ENCODE results near the gene TRAF2.

TRAF2 gene

DNA sequence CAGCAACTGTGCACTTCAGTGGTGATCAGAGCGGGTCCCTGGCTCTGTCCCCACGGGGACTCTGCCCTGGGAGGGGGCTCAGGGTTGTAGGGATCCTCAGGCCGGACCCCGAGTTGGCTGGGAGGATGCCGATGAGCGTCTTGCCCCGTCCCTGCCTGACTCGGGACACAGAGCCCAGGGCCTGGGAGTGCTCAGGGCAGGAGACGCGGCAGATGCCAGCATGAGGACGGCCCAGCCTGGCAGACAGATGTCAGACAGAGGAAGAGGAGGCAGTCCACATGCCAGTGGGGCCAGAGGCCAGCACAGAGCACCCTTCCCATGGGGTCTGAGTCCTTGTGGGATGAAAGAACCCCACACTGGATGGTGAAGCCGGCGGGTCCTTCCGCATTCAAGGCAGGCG is 77.0 kb downstream of the TRAF2 start:
- no peaks in the 10 kb centered on the region for H3K36me3 ChIP-seq (ENCODE audit: control insufficient read depth in 4 of 4, insufficient read depth in 4 of 4, low read length in 3 of 4)
- peaks cover 0 to 2% (median 0%) of the 10 kb centered on the region in 5 experiments for H3K27me3 ChIP-seq (replicated peaks in 2 of 5; ENCODE audit: control insufficient read depth in 4 of 5, insufficient read depth in 5 of 5, low read length in 4 of 5)
- no peak overlapping the region for H3K27ac ChIP-seq (ENCODE audit: insufficient read depth in 1 of 2, low read depth in 1 of 2, low read length in 2 of 2, poor library complexity in 1 of 2, severe bottlenecking in 2 of 2)
- CTCF ChIA-PET: interaction anchor here (1.7 kb wide), 1 partner anchor 12 kb away, joined by 3 read pairs; no protein-coding TSS in a partner anchor
- H3K9me3 ChIP-seq (ENCODE audit: control extremely low read depth in 1 of 5, control insufficient read depth in 4 of 5, insufficient read depth in 2 of 5, low read depth in 1 of 5, low read length in 4 of 5): no peaks in the 10 kb centered on the region
- no peak overlapping the region for H3K4me3 ChIP-seq (ENCODE audit: control insufficient read depth in 1 of 7, extremely low read depth in 1 of 7, insufficient read depth in 4 of 7, low read depth in 2 of 7, low read length in 6 of 7)
- peaks cover 0 to 6% (median 5%) of the 10 kb centered on the region in 4 experiments for H3K4me1 ChIP-seq (ENCODE audit: control extremely low read depth in 1 of 4, control insufficient read depth in 4 of 4, insufficient read depth in 4 of 4, low read length in 3 of 4)
- POLR2A ChIA-PET: no interaction called here
- DNase-seq: no peak
- WGBS (ENCODE audit: insufficient coverage): 96% methylated on average over 14 of the region's 15 CpGs

DNA sequence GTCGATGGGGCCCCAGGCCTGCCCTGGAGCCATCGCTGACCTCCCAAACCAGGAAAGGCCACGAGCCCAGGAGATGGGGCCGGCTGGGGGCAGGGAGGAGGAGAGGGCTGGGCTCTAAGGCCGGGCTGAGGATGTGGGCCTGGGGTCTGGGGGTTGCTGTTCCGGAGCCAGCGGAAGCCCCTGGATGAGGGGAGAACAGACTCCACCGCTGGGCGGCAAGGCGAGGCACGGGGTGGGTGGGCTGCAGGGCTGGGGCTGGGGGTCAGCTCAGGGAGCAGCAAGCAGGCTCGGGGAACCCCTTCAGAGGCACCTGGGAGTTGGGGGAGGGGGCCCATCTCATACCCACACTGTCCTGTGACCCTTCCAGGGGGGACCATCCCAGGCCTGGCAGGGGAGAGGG is 77.4 kb downstream of the TRAF2 start:
- H3K36me3 ChIP-seq (ENCODE audit: control insufficient read depth in 4 of 4, insufficient read depth in 4 of 4, low read length in 3 of 4): no peaks in the 10 kb centered on the region
- H3K27ac ChIP-seq (ENCODE audit: insufficient read depth in 1 of 2, low read depth in 1 of 2, low read length in 2 of 2, poor library complexity in 1 of 2, severe bottlenecking in 2 of 2): no peak overlapping the region
- no peaks in the 10 kb centered on the region for H3K9me3 ChIP-seq (ENCODE audit: control extremely low read depth in 1 of 5, control insufficient read depth in 4 of 5, insufficient read depth in 2 of 5, low read depth in 1 of 5, low read length in 4 of 5)
- CTCF ChIA-PET: no interaction called here
- H3K27me3 ChIP-seq (replicated peaks in 2 of 5; ENCODE audit: control insufficient read depth in 4 of 5, insufficient read depth in 5 of 5, low read length in 4 of 5): peaks cover 0 to 2% (median 0%) of the 10 kb centered on the region in 5 experiments
- POLR2A ChIA-PET: no interaction called here
- peaks cover 0 to 6% (median 5%) of the 10 kb centered on the region in 4 experiments for H3K4me1 ChIP-seq (ENCODE audit: control extremely low read depth in 1 of 4, control insufficient read depth in 4 of 4, insufficient read depth in 4 of 4, low read length in 3 of 4)
- 71% methylated on average over 1 of the region's 12 CpGs for WGBS (ENCODE audit: insufficient coverage)
- DNase-seq: no peak
- no peak overlapping the region for H3K4me3 ChIP-seq (ENCODE audit: control insufficient read depth in 1 of 7, extremely low read depth in 1 of 7, insufficient read depth in 4 of 7, low read depth in 2 of 7, low read length in 6 of 7)

DNA sequence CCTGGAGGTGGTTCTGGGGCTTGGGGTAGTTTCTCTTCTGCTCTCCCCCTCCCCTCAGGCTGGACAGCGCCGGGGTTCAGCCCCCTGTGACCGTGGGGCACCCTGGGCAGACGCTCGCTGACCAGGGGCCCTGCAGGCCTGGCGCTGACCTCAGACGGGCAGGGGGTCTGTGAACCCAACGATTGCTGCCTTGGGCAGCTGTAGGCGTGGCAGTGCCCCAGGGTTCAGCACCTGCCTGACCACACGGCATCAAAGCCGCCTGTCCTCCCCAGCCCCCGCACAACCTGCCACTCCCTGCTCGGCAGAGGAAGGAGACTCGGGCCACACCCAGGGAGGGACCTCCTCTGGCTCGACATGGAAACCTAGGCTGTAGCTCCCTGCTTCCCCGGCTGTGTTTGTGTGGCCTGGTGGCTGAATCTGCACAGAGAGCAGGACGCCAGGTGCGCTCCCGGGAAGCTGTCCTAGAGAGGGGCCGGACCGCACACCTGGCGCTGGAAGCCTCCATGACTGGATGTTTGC is 77.9 kb downstream of the TRAF2 start:
- 85% methylated on average over 20 of the region's 22 CpGs for whole genome bisulfite sequencing (ENCODE audit: insufficient coverage)
- ChIA-PET CTCF (interaction anchor here (0.6 to 3.4 kb wide), 2 partner anchors 11 to 142 kb away, joined by 3 to 10 read pairs; no protein-coding TSS in a partner anchor), POLR2A (no interaction called here)
- Histone ChIP-seq H3K4me3 (ENCODE audit: control insufficient read depth in 1 of 7, extremely low read depth in 1 of 7, insufficient read depth in 4 of 7, low read depth in 2 of 7, low read length in 6 of 7) (no peak overlapping the region), H3K27ac (ENCODE audit: insufficient read depth in 1 of 2, low read depth in 1 of 2, low read length in 2 of 2, poor library complexity in 1 of 2, severe bottlenecking in 2 of 2) (no peak overlapping the region), H3K36me3 (ENCODE audit: control insufficient read depth in 4 of 4, insufficient read depth in 4 of 4, low read length in 3 of 4) (no peaks in the 10 kb centered on the region), H3K9me3 (ENCODE audit: control extremely low read depth in 1 of 5, control insufficient read depth in 4 of 5, insufficient read depth in 2 of 5, low read depth in 1 of 5, low read length in 4 of 5) (no peaks in the 10 kb centered on the region), H3K4me1 (ENCODE audit: control extremely low read depth in 1 of 4, control insufficient read depth in 4 of 4, insufficient read depth in 4 of 4, low read length in 3 of 4) (peaks cover 0 to 6% (median 5%) of the 10 kb centered on the region in 4 experiments), H3K27me3 (replicated peaks in 2 of 5; ENCODE audit: control insufficient read depth in 4 of 5, insufficient read depth in 5 of 5, low read length in 4 of 5) (peaks cover 0 to 2% (median 0%) of the 10 kb centered on the region in 5 experiments)
- DNase-seq: no peak

DNA sequence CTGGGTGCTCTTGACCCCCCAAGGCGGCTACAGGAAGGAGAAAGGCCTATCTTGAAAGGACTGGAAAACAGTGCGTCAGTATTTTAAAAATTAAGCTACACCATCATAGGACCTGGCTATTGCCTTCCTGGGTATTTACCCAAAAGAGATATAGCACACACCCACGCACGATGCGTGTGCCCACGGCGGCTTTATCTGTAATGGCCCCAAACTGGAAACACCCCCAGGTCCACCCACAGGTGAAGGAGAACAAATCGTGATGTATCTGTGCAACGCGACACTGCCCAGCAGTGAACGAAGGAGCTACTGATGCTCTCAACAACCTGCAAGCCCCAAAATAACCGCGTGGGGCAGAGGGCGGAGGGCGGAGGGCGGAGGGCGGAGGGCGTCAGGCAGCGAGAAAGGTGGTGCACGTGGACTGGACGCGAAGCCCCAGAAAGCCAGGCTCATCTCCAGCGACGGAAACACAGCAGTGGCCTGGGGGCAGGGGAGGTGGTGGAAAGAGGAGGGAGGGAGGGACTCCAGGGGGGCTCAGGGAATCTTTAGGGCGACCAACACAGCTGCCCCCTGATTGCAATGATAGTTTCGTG is 78.6 kb downstream of the TRAF2 start:
- Histone ChIP-seq H3K4me1 (ENCODE audit: control extremely low read depth in 1 of 4, control insufficient read depth in 4 of 4, insufficient read depth in 4 of 4, low read length in 3 of 4) (peaks cover 0 to 6% (median 5%) of the 10 kb centered on the region in 4 experiments), H3K9me3 (ENCODE audit: control extremely low read depth in 1 of 5, control insufficient read depth in 4 of 5, insufficient read depth in 2 of 5, low read depth in 1 of 5, low read length in 4 of 5) (no peaks in the 10 kb centered on the region), H3K27me3 (replicated peaks in 2 of 5; ENCODE audit: control insufficient read depth in 4 of 5, insufficient read depth in 5 of 5, low read length in 4 of 5) (peaks cover 0 to 2% (median 0%) of the 10 kb centered on the region in 5 experiments), H3K27ac (ENCODE audit: insufficient read depth in 1 of 2, low read depth in 1 of 2, low read length in 2 of 2, poor library complexity in 1 of 2, severe bottlenecking in 2 of 2) (no peak overlapping the region), H3K36me3 (ENCODE audit: control insufficient read depth in 4 of 4, insufficient read depth in 4 of 4, low read length in 3 of 4) (no peaks in the 10 kb centered on the region), H3K4me3 (ENCODE audit: control insufficient read depth in 1 of 7, extremely low read depth in 1 of 7, insufficient read depth in 4 of 7, low read depth in 2 of 7, low read length in 6 of 7) (no peak overlapping the region)
- ChIA-PET POLR2A (no interaction called here), CTCF (interaction anchor here (0.6 to 3.4 kb wide), 3 partner anchors 11 to 142 kb away, joined by 3 to 10 read pairs (median 4); no protein-coding TSS in a partner anchor)
- WGBS (ENCODE audit: insufficient coverage): 91% methylated on average over 25 of the region's 26 CpGs
- no peak for DNase-seq

DNA sequence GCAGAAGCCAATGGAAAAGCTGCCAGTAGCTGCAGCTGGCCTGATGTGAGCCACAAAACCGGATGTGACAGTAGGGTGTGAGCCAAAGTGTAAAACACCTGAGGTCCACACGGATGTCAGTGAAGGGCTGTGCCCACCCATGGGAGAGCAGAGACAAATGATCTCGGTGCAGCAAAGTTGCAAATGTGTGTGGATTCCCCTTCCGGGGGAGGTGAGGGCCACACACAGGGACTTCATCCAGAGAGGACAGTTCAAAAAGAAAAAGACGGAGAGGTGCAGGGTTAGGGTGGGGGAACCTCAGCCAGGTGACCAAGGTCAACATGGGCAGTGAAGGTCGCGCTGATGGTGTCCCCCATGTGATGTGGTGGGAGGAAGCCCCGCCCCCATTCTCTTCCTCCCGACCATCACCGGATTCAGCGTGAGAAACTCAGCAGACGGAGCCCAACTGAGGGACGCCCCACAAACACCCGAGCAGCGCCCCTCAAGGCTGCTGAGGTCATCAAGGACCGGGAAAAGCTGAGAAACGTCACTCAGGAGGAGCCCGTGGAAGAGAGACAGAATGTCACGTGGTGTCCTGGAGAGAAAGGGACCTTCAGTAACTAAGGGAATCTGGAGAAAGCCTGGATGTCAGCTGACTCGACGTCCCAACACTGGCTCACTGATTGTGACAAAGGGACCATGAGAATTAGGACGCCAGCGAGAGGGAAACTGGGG is 79.6 kb downstream of the TRAF2 start:
- H3K36me3 ChIP-seq (ENCODE audit: control insufficient read depth in 4 of 4, insufficient read depth in 4 of 4, low read length in 3 of 4): no peaks in the 10 kb centered on the region
- ChIA-PET POLR2A (no interaction called here), CTCF (interaction anchor here (1.4 to 3.4 kb wide), 2 partner anchors 10 to 60 kb away, joined by 4 to 10 read pairs; no protein-coding TSS in a partner anchor)
- no peaks in the 10 kb centered on the region for H3K9me3 ChIP-seq (ENCODE audit: control extremely low read depth in 1 of 5, control insufficient read depth in 4 of 5, insufficient read depth in 2 of 5, low read depth in 1 of 5, low read length in 4 of 5)
- H3K4me1 ChIP-seq (ENCODE audit: control extremely low read depth in 1 of 4, control insufficient read depth in 4 of 4, insufficient read depth in 4 of 4, low read length in 3 of 4): peaks cover 0 to 8% (median 7%) of the 10 kb centered on the region in 4 experiments
- H3K4me3 ChIP-seq (ENCODE audit: control insufficient read depth in 1 of 7, extremely low read depth in 1 of 7, insufficient read depth in 4 of 7, low read depth in 2 of 7, low read length in 6 of 7): peak overlapping the region in 2 of 7 experiments; percentile 30 to 48
- H3K27me3 ChIP-seq (replicated peaks in 2 of 5; ENCODE audit: control insufficient read depth in 4 of 5, insufficient read depth in 5 of 5, low read length in 4 of 5): peaks cover 0 to 2% (median 0%) of the 10 kb centered on the region in 5 experiments
- WGBS (ENCODE audit: insufficient coverage): 32% methylated on average over 20 of the region's 23 CpGs
- H3K27ac ChIP-seq (ENCODE audit: insufficient read depth in 1 of 2, low read depth in 1 of 2, low read length in 2 of 2, poor library complexity in 1 of 2, severe bottlenecking in 2 of 2): no peak overlapping the region
- DNase-seq: peak in 1 of 3 donors; percentile 23

DNA sequence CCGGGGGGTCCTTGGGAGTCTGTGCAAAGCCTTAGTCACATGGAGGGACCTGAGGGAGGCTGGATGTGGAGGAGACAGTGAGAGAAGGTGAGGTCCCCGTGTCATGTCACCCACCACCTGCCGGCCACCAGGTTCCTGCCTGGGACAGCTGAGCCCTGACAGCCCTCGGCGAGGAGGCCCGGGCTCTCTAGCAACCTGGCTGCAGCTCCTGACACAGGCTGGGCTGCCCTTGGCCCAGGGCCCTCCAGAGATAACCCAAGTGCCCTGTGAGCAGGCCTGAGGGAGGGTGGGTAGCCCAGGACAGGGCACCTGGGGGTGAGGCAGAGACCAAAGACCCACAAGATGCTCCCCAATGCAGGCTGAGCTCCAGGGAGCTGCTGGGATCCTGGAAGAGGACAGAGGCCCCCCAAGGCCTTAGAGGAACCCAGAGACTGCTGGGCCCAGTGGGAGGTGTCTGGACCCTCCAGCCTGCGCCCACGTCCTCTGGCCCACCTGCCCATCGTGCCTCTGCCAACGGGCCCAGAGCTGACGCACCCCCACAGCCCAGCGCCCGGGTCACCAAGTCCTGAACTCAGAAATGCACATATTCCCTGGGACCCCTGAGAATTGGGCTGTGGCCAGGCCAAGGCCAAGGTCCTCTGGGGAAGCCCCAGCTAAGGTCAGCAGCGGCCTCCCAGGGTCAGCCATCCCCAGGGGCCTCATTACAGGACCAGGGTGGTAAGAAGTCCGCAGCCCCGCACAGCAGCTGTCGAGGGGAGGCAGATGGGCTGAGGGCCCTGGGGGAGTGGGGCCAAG is 82.2 kb downstream of the TRAF2 start:
- no peak for DNase-seq
- no peak overlapping the region for H3K4me3 ChIP-seq (ENCODE audit: control insufficient read depth in 1 of 7, extremely low read depth in 1 of 7, insufficient read depth in 4 of 7, low read depth in 2 of 7, low read length in 6 of 7)
- 90% methylated on average over 16 of the region's 17 CpGs for WGBS (ENCODE audit: insufficient coverage)
- H3K9me3 ChIP-seq (ENCODE audit: control extremely low read depth in 1 of 5, control insufficient read depth in 4 of 5, insufficient read depth in 2 of 5, low read depth in 1 of 5, low read length in 4 of 5): no peaks in the 10 kb centered on the region
- CTCF ChIA-PET: interaction anchor here (1.1 kb wide), 1 partner anchor 66 kb away, joined by 4 read pairs; no protein-coding TSS in a partner anchor
- POLR2A ChIA-PET: no interaction called here
- H3K27me3 ChIP-seq (replicated peaks in 2 of 5; ENCODE audit: control insufficient read depth in 4 of 5, insufficient read depth in 5 of 5, low read length in 4 of 5): peaks cover 0 to 2% (median 0%) of the 10 kb centered on the region in 5 experiments
- H3K36me3 ChIP-seq (ENCODE audit: control insufficient read depth in 4 of 4, insufficient read depth in 4 of 4, low read length in 3 of 4): no peaks in the 10 kb centered on the region
- peaks cover 0 to 8% (median 7%) of the 10 kb centered on the region in 4 experiments for H3K4me1 ChIP-seq (ENCODE audit: control extremely low read depth in 1 of 4, control insufficient read depth in 4 of 4, insufficient read depth in 4 of 4, low read length in 3 of 4)
- H3K27ac ChIP-seq (ENCODE audit: insufficient read depth in 1 of 2, low read depth in 1 of 2, low read length in 2 of 2, poor library complexity in 1 of 2, severe bottlenecking in 2 of 2): no peak overlapping the region
